CD1c-positive myeloid dendritic cell (primary cell): ENCODE results near the gene ERFE.

Experiments
- DNase-seq: peaks from one replicate; pipeline ENCODE4 v3.0.0-alpha.2; 2016; ENCODE audit errors: extremely low spot score

ERFE gene

GRCh38 chr2:238126338-238126737, 32.4 kb upstream of the ERFE start:
- DNase-seq = no peak

GRCh38 chr2:238126775-238127164, 32.0 kb upstream of the ERFE start:
- DNase-seq = no peak

DNA sequence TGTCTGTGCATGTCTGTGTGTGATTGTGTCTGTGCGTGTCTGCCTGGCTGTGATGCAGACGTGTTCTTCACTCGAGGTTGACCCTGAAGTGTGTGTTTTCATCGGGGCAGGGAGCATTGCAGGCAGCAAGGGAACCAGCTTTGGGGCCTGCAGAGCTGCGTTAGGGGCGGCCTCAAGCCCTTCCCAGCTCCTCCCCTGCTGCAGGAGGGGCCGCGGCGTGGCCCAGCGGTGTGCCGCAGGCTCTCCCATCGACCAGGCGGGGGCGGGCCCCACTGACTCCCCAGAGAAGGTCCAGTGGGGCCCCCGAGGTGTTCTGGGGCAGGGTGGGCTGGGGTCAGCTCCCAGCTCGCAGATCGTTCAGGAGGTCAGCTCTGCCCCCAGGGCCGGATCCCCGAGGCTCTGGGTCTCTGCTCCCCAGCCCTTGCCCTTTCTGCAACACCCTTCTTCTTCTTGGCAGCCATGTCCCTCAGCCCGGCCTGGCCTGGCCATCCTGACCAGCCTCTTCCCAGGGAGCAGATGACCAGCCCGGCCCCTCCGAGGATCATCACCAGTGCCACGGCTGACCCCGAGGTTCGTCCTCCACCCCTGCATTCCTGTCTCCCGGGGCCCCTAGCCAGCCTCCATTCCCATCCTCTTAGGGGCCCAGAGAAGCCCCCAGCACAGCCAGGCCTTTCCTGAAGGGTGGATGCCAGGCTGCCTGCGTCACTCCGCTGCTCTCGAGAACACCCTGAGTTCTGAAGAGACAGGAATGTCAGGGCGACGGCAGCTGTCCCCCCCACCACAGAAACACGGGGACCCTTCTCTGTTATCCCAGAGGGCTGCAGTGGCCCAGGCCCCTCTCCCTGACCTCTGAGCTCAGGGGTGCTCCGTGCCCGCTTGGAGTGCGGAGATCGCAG, 31.4 kb upstream of the ERFE start:
- no peak for DNase-seq

DNA sequence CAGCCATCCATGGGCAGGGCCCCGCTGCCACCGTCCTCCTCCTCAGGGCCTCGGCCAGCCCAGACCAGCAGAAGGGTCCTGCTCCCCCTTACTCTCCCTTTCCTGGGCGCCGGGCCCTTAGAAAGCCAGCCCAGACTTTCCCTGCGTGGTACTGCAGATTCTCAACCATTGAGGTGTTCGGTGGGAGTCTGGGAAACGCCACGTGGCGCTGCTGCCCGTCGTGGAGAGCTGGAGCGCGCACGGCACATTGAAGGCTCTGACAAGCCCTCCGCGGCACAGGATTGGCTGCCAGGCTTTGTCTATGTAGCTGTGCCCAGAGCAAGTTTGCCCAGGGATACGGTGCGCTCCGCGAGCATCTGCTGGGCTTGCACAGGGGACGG, 30.7 kb upstream of the ERFE start:
- no peak for DNase-seq

DNA sequence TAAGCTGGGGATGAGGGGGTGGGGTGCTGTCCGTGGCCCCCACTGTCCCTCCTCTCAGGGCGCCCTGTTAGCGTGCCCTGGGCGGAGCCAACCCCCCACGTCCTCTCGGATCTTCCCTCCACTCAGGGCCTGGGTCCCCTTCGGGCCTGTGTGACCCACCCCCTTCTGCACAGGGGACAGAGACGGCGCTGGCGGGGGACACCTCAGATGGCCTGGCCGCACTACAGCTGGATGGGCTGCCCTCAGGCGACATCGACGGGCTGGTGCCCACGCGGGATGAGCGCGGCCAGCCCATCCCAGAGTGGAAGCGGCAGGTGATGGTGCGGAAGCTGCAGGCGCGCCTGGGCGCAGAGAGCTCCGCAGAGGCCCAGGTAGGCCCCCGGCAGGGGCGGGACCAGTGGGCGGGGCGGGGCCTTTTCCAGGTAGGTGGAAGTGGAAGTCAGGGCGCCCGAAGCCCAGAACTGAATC, 30.2 kb upstream of the ERFE start:
- DNase-seq = no peak

- DNase-seq = no peak
Measured at GRCh38 chr2:238129166-238130010, 29.4 kb upstream of the ERFE start.

- DNase-seq = no peak
Measured at GRCh38 chr2:238130111-238130695, 28.6 kb upstream of the ERFE start.

- no peak for DNase-seq
Measured at GRCh38 chr2:238130696-238131628, 27.8 kb upstream of the ERFE start.

DNA sequence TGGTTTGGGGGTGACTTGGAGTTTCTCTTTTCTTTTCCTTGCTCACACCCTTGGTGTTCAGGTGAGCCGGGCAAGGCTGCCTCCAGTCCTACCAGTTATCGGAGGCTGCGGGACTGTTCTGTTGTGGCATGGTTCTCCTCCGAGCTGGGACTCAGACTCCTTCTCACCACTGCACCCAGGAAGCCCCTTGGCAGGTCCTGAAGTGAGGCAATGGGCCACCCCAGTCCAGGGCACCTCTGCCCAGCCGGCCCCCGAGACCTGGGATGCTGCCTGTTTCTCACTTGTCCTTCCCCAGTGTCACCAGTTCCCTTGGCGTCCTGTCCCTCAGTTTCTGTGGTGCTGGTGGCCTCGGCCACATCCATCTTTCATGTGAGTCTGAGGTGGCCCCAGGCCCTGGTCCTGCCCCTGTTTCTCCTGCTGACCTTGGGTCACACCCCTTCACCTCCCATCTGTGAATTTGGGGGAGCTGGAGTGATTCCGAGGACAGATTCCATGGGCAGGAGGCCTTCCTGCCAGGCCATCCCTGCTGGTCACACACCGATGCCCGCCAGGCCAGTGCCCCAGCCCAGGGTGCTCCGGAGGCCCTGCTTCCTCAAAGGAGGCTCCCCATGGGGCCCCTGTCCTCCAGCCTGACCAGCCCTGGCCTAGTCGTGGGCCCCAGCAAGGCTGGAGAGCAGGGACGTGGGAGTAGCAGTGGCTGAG, 26.9 kb upstream of the ERFE start:
- no peak for DNase-seq

DNA sequence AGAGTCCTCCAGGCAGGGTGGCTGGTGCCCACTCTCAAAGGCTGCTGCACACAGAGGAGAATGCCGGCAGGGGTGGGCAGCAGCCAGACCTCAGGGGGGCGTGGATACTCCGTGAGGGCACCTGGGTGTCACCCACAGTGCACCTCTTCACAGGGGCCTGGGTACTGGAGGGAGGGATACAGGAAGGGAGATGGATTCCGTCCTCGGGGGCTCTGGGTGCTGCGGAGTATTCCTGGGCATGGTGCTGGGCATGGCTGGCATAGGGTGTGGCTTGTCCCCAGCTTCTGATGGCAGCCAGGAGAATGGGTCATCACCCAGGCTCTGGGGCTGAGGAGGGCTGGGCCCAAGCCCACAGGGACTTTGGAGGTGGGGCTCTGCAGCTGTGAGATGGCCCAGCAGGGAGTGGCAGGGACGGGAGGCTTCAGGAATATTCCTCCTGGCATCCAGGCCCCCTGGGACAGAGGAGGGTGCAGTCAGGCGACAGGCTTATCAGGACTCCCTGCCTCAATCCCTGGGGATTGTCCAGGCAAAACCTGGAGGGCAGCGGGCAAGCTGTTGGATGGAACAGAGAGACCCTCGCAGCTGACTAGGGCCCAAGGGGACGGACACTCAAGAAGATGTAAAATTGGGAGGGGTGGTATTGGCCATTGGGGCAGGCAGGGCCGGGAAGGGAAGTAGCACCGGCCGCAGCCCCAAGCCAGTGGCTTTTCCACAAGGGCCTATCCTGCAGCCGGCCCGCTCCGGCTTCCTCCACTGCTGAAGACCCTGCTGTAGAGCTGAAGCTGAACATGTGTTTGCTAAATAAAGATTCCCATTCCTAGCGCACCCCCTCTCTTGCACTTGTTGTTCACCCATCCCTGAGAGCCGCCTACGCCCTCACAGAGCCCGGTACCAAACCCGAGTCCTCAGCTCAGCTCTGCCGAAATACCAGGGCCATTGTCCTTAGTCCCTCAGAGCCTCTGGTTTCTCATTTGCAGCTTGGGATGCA, 26.0 kb upstream of the ERFE start:
- DNase-seq = no peak

DNA sequence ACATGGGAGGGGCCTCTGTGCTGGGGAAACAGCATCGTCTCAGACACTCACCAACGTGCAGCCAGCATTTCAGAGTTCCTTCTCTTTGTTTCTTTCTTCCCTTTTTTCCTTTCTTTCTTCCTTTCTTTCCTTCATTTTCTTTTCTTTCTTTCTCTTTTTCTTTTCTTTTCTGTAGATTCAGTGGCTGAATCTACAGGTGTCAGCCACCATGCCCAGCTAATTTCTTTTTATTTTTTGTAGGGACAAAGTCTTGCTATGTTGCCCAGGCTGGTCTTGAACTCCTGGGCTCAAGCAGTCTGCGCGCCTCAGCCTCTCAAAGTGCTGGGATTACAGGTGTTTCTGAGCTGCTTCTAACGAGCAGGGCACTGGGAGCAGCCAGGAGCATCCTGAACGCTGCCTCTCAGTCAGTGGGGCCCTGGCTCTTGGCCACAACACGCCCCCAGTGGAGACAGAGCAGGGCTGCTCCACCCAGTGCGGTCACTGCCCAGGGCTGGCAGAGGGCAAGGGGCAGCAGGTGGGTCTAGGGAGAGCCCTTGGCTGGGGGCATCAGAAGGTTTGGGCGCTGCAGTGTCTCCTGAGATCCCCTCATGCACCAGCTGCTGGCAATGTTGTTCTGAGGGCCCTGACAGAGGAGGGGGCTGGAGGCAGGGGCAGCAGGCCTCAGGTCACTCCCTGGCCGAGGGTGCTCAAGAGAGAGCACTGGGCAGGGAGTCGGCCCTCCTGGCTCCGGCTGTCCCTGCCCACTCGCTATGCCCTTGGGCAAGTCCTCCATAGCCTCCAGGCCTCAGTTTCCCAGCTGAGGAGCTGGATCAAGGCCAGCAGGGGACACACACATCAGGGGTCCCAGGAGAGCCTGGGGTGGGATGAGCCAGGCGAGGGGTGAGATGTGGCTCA, 25.0 kb upstream of the ERFE start:
- no peak for DNase-seq

- DNase-seq = no peak
Measured at GRCh38 chr2:238134393-238134785, 24.4 kb upstream of the ERFE start.

DNA sequence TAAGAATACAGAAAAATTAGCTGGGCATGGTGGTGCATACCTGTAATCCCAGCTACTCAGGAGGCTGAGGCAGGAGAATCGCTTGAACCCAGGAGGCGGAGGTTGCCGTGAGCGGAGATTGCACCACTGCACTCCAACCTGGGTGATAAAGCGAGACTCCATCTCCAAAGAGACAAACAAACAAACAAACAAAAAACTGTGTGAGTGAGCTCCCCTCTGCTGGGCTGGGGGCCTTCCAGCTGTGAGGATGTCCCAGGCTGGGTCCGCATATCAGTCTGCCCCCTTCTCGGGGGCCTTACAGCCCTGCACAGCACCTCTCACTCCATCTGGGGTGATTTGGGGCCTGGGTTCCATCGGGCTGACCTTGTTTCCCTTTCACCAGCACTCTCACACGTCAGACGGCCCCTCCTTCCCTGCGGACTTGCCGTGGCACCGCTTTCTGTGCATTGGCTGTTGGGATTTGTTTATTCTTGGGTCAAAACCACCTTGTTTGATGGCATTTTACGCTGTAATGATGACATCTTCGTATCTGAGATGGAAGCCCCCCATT, 23.1 kb upstream of the ERFE start:
- no peak for DNase-seq

DNA sequence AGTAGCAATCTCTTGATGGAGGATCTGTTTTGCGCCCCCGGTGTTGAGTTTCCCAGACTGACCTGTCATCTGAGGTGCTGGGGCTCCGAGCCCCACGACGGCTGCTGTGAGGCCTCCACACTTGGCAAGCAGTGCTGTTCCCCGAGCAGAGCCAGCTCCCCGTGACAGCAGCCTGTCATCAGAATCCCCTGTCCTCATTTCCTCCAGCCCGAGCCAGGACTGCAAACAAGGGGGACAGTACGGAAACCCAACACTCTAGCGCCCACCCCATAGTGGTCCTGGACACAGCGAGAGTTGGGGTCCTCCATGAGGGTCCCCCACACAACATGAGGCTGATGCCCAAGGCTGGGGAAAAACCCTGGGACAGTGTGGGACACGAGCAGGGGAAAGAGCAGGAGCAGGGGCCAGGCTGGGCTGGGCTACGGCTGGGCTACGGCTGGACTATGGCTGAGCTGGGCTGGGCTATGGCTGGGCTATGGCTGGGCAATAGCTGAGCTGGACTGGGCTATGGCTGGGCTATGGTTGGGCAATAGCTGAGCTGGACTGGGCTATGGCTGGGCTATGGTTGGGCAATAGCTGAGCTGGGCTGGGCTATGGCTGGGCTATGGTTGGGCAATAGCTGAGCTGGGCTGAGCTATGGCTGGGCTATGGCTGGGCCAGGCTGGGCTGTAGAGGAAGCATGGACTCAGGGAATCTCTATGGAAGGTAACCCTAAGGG, 21.8 kb upstream of the ERFE start:
- DNase-seq = peak; percentile 76

DNA sequence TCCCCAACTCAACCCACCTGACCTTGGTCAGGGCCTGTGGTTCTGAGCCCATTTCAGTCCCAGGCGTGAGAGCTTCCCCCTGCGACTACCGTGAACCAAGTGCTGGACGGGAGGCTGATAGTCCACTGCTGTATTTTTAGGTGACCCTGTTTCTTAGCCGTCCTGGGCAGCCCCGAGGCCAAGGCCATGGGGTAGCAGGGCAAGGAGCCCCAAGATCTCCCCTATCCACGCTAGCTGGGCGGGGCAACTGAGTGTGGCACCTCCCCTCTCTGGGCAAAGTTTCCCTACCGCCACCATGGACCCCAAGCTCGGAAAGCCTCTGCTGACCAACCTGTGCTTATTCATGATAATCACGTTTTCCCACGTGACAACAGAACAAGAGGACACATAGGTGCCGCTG, 20.9 kb upstream of the ERFE start:
- no peak for DNase-seq

DNA sequence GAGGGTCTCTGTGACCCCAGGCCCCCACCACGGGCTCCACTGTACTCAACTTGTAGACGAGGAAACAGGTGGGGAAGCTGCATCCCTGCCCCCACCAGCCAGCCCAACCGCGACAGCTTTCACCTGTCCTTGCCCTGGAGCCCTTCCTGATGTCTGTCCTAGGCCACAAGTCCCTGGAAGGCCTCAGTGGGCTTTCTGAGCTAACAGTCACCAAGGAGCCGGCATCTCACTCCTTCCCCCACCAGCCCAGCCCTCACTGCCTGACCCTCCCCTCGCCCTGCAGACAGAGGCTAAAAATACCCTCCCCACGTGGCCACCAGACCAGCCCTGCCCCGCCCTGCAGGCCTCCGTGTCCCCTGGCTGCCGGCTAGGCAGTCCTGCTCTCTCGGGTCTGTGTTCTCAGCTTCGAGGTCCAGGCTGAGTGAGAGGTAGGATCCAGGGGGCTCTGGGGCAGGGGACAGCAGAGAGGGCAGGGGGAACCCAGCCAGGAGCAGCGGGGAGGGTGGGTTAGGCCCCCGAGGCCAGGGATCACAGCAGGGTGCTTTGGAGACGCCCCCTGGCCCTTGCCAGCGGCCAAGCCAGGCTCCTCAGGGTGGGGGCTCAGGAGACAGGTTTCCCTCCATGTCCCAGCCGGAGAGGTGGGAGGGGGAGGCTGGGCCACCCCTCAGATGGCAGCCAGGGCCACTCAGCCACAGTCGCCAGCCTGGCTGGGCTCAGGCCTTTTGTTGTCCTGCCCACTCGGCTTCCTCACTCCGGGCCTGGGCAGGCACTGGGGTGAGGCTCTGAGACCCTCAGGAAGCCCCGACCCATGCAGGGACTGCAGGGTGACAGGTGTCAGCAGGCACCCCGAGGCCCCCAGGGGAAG, 20.2 kb upstream of the ERFE start, which contains the start of gene KLHL30:
Gene KLHL30 (plus strand): TSS at position 338 of the 865 bp plus-strand sequence. CDS start 2,087 bp downstream, outside the sequence.
- no peak for DNase-seq
